Activated naive CD4-positive, alpha-beta T cell (primary cell): ENCODE measurements around the gene PRR14L.
"Not testable (repeated sequence)": the region's sequence is repeated elsewhere in the genome, so short reads cannot be mapped to it uniquely, and the experiment has no call there.

Experiments used
- DNase-seq, 4 experiments: peaks; one replicate each; lab custom pipeline; 2025; lab: John Stamatoyannopoulos, UW

The PRR14L gene

DNA sequence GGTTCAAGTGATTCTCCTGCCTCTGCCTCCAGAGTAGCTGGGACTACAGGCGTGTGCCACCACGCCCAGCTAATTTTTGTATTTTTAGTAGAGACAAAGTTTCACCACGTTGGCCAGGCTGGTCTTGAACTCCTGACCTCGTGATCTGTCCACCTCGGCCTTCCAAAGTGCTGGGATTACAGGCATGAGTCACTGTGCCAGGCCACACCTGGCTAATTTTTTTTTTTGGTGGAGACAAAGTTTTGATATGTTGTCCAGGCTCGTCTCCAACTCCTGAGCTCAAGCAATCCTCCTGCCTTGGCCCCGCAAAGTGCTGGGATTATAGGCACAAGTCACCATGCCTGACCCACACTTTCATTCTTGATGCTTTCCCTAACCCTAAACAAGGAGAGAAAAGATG lies 9.6 kb downstream of the PRR14L start:
- not testable (repeated sequence) for DNase-seq

DNA sequence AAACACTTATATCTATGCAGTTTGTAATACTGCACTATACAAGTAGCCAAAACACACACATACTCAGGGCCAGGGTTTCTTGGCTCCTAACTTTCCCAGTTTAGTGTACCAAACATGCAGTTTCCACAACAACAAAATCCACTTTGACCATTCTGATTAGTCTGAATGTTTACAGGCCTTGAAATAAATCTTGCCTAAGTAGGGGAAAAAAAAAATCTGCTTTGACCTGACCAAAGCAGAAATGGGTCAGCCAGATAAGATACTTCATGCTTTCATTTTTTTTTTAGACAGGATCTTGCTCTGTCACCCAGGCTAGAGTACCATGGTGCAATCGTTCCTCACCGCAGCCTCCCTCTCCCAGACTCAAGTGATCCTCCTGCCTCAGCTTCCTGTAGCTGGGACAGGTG lies 10.1 kb downstream of the PRR14L start:
- DNase-seq: no peak

DNA sequence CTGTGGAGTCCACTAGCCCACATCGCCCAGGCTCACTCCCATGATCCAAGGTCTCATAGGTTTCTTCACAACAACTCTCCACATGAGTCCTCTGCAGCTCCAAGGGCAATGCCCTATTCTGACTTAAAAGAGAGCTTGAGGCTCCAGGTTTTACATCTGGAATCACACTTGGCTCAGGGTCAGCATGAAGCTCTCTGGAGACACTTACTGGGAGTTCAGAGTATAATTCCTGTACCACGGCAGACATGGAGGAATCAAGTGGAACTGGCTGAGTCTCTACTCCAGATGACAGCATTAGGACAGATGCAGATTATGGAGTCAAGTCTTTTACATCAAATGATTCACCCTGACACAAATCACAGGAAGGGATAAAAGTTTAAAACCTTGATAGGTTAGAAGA lies 11.4 kb downstream of the PRR14L start:
- no peak for DNase-seq

DNA sequence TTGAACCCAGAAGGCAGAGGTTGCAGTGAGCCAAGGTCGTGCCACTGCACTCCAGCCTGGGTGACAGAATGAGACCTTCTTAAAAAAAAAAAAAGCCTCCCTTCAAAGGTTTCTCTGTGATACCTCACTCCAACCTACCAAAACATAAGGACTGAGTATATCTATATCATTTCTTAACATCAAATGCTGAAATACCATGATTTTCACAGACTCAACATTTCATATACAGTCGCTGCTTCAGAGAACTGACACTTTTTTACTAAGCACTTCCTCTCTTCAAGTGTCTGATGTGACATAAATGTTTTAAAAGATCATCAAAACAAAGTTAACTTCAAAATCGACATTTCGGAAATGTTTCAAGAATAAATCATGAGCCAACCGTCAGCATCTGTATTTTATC lies 12.0 kb downstream of the PRR14L start:
- no peak for DNase-seq

DNA sequence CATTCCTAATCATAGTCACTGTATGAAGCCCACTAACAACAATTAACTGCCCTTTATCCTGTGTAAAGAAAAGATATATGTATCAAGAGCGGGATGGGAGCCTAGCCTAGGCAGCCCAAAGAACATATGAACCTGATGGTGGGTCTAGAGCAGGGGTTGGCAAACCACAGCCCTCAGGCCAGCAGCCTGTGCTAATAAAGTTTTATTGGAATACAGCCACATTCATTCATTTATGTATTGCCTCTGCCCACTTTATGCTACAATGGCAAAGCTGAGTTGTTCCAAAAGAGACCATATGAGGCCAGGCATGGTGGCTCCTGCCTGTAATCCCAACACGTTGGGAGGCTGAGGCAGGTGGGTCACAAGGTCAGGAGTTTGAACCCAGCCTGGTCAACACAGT lies 13.5 kb downstream of the PRR14L start:
- no peak for DNase-seq

GRCh38 chr22:31734512-31734911 lies 15.4 kb downstream of the PRR14L start:
- DNase-seq: no peak

- DNase-seq: no peak
These were observed 16.3 kb downstream of the PRR14L start for GRCh38 chr22:31733580-31734079.

DNA sequence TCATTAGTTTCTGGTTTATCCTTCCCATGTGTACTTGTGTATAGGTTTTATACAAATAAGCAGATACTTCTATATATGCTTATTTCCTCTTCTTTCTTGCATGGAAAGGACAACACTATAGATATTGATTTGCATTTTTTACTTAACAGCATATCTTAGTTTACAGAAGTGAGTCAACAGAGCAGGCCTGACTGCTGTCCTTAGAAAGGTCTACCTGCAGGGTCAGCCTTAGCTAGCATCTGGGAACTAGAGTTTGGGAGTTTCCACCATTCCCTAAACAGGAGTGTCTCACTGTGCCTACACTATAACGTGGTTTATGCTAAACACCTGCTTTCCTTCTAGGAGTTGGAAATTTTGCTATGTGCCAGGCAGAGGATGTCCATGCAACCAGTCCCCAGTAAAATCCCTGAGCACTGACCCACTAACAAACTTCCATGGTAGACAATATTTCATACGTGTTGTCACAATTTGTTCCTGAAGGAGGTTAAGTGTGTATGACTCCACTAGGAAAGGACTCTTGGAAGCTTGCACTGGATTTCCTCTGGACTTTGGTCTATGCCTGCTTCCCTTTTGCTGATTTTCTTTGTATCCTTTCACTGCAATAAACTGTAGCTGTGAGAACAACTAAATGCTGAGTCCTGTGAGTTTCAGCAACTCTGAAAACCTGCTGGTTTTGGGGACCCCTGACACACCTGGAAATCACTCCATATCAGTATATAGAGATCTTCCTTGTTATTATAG lies 17.7 kb downstream of the PRR14L start:
- no peak for DNase-seq

GRCh38 chr22:31730344-31730711 lies 19.6 kb downstream of the PRR14L start:
- no peak for DNase-seq

DNA sequence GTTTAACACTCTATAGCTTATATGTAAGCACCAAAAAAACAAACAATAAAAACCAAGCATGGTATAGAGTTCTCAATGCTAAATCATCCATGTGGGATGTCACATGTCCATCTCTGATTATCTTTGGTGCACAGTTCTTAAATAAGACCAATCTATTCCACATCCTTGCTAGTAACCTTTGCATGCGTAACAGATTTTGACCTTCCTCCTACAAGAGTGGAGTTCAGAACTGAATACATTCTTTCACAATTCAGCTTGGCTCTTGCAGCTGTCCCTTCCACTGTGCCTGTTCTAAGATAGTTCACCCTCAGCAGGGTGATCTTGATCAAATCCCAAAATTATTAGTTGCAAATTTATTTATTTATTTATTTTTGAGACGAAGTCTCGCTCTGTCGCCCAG lies 21.1 kb downstream of the PRR14L start:
- DNase-seq: no peak

DNA sequence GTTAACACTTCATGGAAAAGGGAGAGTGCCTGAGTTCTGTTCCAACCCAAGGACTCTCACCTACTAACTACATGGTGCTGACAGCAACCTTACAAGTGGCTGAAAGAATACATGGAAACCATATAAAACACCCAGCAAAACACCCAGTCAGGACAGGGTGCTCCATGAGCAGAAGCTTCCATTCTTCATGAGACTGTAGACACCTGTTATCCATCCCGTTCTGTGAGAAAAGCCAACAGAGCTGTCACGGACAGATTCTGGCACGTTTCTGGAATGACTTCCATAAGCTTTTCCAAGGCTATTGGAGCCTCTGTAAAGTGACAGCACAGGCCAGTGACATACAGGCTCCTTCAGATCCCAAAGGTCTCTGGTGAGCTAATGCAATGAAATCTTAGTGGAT lies 23.2 kb downstream of the PRR14L start:
- DNase-seq: no peak

DNA sequence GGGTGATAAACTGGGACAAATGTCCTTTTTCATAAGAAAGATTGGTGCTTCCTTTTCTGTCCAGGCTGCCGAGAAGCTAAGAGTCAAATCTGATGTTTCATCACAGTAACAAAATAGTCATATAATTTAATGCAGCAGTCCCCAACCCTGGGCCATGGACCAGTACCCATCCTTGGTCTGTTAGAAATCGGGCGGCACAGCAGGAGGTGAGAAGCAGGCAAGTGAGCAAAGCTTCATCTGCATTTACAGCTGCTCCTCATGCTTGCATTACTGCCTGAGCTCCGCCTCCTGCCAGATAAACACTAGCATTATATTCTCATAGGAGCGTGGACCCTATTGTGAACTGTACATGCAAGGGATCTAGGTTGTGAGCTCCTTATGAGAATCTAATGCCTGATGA lies 26.2 kb downstream of the PRR14L start:
- DNase-seq: no peak

DNA sequence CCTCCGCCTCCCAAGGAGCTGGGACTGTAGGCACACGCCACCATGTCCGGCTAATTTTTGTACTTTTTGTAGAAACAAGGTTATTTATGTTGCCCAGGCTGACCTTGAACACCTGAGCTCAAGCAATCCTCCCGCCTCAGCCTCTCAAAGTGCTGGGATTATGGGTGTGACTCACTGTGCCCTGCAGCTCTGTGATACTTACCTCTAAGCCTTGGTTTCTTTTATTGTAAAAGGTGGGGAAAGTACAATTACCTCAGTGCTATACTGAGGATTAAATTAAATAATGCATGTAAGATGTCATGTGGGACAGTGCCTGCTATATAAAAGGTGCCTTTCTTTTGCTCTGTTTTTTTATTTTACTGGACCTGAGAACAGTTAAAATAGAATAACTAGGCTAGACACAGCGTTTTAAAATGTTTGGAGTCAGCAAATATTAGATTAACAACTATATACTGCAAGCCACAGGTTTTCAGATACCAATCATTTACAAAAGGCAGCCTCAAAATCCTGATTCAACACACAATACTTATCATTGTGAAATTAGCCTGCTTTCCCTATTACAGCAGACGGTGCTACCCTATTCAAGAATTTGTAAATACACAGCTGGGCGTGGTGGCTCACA lies 30.0 kb downstream of the PRR14L start:
- no peak for DNase-seq

- no peak for DNase-seq
These were observed 34.7 kb downstream of the PRR14L start for GRCh38 chr22:31715147-31715778.

DNA sequence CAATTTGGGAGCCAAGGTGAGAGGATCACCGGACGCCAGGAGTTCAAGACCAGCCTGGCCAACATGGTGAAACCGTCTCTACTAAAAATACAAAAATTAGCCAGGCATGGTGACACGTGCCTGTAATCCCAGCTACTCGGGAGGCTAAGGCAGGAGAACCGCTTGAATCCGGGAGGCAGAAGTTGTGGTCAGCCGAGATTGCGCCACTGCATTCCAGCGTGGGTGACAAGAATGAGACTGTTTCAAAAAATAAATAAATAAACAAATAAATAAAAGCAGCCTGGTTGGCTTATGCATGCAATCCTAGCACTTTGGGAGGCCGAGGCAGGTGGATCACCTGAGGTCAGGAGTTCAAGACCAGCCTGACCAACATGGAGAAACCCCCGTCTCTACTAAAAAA lies 38.7 kb downstream of the PRR14L start:
- DNase-seq: not testable (repeated sequence)

DNA sequence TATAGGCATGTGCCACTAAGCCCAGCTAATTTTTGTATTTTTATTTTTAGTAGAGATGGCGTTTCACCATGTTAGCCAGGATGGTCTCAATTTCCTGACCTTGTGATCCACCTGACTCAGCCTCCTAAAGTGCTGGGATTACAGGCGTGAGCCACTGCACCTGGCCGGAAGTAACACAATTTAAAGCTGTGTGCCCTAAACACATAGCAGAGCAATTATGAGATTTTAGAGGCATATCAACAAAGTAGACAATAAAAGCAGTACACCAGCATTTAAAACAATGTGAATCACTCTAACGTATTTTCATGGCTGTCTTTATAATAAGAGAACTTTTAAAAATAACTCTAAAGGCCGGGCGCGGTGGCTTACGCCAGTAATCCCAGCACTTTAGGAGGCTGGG lies 42.4 kb downstream of the PRR14L start:
- DNase-seq: no peak

DNA sequence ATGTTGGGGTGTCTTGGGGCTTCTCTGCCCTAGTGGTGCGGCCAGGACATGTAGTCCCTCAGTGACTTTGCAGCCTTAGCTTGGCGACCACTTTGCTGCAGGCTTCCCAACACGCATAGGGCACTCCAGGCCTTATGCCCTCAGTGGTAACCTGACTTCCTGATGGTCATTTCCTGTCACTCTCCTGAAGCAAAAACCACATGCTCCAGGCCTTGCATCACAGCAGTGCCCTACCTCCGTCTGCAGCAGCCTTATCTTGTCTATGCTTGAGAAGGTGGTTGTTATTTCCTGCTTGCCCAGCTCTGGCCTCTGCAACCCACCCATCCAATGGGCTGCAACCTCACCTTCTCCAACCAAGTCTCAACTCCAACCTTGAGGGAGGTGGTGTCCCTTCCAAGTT lies 54.5 kb downstream of the PRR14L start:
- DNase-seq: no peak

- DNase-seq: not testable (repeated sequence)
These were observed 55.9 kb downstream of the PRR14L start for GRCh38 chr22:31694046-31694445.

GRCh38 chr22:31692186-31692886 lies 57.6 kb downstream of the PRR14L start:
- no peak for DNase-seq

DNA sequence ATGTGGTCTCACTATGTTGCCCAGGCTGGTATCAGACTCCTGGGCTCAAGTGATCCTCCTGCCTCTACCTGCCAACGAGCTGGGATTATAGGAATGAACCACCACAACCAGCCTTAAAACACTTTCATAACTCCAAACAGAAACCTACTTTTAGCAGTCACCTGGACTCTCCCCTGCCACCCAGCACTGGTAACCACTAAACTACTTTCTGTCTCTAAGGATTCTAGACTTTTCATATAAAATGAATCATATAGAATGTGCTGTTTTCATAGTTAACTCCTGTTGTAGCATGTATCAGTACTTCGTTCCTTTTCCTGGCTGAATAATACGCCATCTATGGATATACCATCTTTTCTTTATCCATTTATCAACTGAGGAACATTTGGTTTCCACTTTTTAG lies 58.5 kb downstream of the PRR14L start:
- no peak for DNase-seq

DNA sequence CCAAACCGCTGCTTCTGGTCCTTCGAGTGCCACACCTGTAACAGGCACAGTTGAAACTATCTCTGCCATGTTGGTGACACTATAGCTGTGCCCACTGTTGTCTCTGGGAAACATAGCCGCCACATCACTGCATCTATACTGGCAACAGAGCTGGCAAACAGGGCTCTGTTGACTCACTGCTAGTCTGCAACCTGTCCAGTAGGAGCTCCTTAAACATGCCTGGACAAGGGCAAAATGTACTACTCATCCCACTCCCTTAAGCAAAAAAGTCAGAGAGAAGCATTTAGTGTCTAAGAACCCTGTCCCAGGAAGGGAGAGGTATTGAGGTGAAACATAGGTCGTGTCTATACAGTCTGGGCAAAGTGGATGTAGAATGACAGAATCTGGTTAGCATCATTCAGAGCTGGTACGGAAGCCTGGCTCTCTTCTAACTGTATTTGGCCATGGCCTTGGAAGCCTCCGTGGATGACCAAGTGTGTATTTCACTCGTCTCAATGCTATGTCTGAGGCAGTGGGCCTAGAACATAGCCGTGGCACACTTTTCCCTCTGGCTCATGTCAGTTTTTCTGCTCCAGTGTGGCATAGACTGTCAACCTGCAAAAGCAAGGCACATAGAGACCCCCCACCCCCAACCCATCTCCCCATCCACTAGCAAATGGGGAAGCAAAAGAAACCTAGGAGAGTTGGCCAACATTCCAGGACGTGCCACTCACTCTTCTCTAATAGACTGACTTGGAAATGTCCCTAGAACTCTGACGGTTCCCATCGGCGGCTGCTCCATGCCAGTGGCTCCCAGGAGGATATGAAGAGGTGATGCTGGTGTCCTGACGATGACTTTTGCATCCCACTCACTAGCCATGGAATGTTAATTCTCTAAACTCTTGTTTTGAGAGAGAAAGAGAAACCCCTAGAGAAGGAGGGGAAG lies 66.5 kb downstream of the PRR14L start:
- no peak for DNase-seq

GRCh38 chr22:31682751-31683150 lies 67.2 kb downstream of the PRR14L start:
- DNase-seq: no peak
